Heart left ventricle (tissue), 16 donors: ENCODE data around the gene EXOSC5. TPM values are rescaled to one million over a fixed set of nuclear protein-coding genes. Genes with fewer than 3 reads are reported as not detected.
A peak's percentile ranks its signal among the peaks of the same experiment; 100 is the strongest.

ENCODE experiments used
- ATAC-seq, 4 donors: fragments of 200-7000 bp; cut with Tn5 transposase; one replicate each; pipeline ENCODE4 v1.9.1; 2020 to 2022; ENCODE audit warnings: moderate library complexity in 4 of 4, mild to moderate bottlenecking in 3 of 4, moderate number of reproducible peaks in 1 of 4
- DNase-seq, 5 donors: peaks; one replicate each; pipeline ENCODE4 v3.0.0-alpha.2; 2020
- H3K27ac ChIP-seq, 12 donors: fragments of 200-600 bp; sonication (generic) in 4 of 12; one replicate each; pipeline versions ENCODE4 v1.5.0 to v1.8.0; 2016 to 2022; ENCODE audit warnings: mild to moderate bottlenecking in 2 of 12
- H3K27me3 ChIP-seq, 9 donors: fragments of 200-600 bp; sonication (generic) in 2 of 9; one replicate each; pipeline versions ENCODE4 v1.5.1 to v1.8.0; 2016 to 2022; ENCODE audit warnings: mild to moderate bottlenecking in 3 of 9
- H3K36me3 ChIP-seq, 9 donors: fragments of 200-600 bp; sonication (generic) in 2 of 9; one replicate each; pipeline versions ENCODE4 v1.5.0 to v1.8.0; 2018 to 2022; ENCODE audit warnings: mild to moderate bottlenecking in 2 of 9
- H3K4me1 ChIP-seq, 12 donors: fragments of 200-600 bp; sonication (generic) in 4 of 12; one replicate each; pipeline versions ENCODE4 v1.5.0 to v1.8.0; 2016 to 2022; ENCODE audit warnings: mild to moderate bottlenecking in 3 of 12
- H3K4me3 ChIP-seq, 12 donors: fragments of 200-600 bp; sonication (generic) in 4 of 12; one replicate each; pipeline versions ENCODE4 v1.5.0 to v1.8.0; 2017 to 2022; ENCODE audit warnings: mild to moderate bottlenecking in 9 of 12, moderate library complexity in 4 of 12
- H3K9me3 ChIP-seq, 12 donors: fragments of 200-600 bp; sonication (generic) in 4 of 12; one replicate each; pipeline versions ENCODE4 v1.5.0 to v1.8.0; 2016 to 2022; ENCODE audit warnings: mild to moderate bottlenecking in 1 of 12
- CTCF ChIP-seq, 12 donors: fragments of 200-600 bp; sonication (generic) in 4 of 12; IDR thresholded peaks; one replicate each; pipeline versions ENCODE4 v1.5.0 to v1.8.0; 2018 to 2022; ENCODE audit warnings: antibody characterized with exemption in 12 of 12, mild to moderate bottlenecking in 5 of 12
- POLR2A ChIP-seq, 2 donors: fragments of 450-650 bp; IDR thresholded peaks; one replicate each; pipeline ENCODE4 v1.6.1; 2017; ENCODE audit warnings: antibody characterized with exemption in 2 of 2, mild to moderate bottlenecking in 2 of 2, moderate library complexity in 2 of 2
- WGBS, 4 donors: extraction: QIAGEN DNeasy Blood & Tissue Kit in 2 of 4; methylation state at CpG; one replicate each; pipeline versions ENCODE4 v1.1.5 to v1.1.7; 2013 to 2018; 5-methylcytosine and 5-hydroxymethylcytosine counted together
- intact Hi-C, 10 donors: fragments of 100-400 bp; cut with DNase I; formaldehyde crosslinking; loops; one replicate each; pipeline versions ENCODE4 v1.11.1 to v1.14.2; 2022
- polyA plus RNA-seq, 2 donors: library from polyadenylated mRNA; stranded (reverse); fragments of 200-250 nt; gene quantifications; one replicate each; pipeline ENCODE4 v1.2.3, GENCODE V29; 2013
- total RNA-seq, 9 donors: library from RNA; depleted of rRNA in 2 of 9; stranded (reverse); fragments of >200 nt in 2 of 9; fragmentation: NEBNext Ultra II Directional in 3 of 9; extraction: Animal tissue kit (Norgen Biotek cat#: 25700) in 3 of 9; gene quantifications; one replicate each; pipeline versions ENCODE4 v1.1.0 to v1.2.4, GENCODE V29; 2016 to 2023
- donor health status: ischemic (EF 13 %, LVEDD 7.1; RV severe dilation, severe dysfunction).
- donor health status: healthy with polysubstance abuse.
- donor health status: DM: no; HTN: yes; CAD: no.
- donor health status: DM: no; HTN: no; CAD: no.
- donor health status: ischemic (EF 25% LVEDD 6.9; RV normal size, moderate dysfunction).
- donor health status: ischemic (EF 25% LVEDD 5.7; RV mildly dilated, moderate dysfunction).
- donor health status: healthy.
- donor health status: DM: yes; HTN: yes; CAD: no.
- donor health status: ischemic (EF 35%, LVEDD 5.7; RV mildly dilated, moderate dysfunction).
- donor health status: nonischemic (EF 11% LVEDD 7.7; RV severe dilation, severe dysfunction).
- donor health status: DM: yes; HTN: yes; CAD: no.
- donor health status: PGD.
- donor health status: ischemic (EF 29% LVEDD 5.4; RV normal size, mild dysfunction).
- donor health status: nonischemic (EF 23%, LVEDD 6.1; RV moderate dilation, normal function).

Gene EXOSC5
- total and polyA plus RNA-seq, 11 donors = 9.6 to 40.4 (median 13.7) TPM

GRCh38 chr19:41426952-41427646, 29.9 kb upstream of the EXOSC5 start, which contains the start of gene B3GNT8:
Gene B3GNT8, minus strand, starts transcription at chr19:41427374. Its CDS starts 596 bp downstream, at chr19:41426778.
- Histone ChIP-seq H3K36me3 (peaks cover 0 to 56% (median 40%) of the 10 kb centered on the region in 9 donors), H3K9me3 (no peaks in the 10 kb centered on the region), H3K27me3 (no peaks in the 10 kb centered on the region), H3K4me3 (peak within 1 kb of the TSS; percentile 16 to 84 (median 62)), H3K4me1 (peaks cover 7 to 82% (median 52%) of the 10 kb centered on the region in 12 donors), H3K27ac (peak within 1 kb of the TSS; percentile 54 to 95 (median 92))
- TF ChIP-seq POLR2A (IDR thresholded peaks at IDR 0.05) (peak; percentile 30 to 84), CTCF (IDR thresholded peaks at IDR 0.05) (no peak)
- peak; percentile 89 to 93 (median 92) for DNase-seq
- WGBS, 4 donors = 2 to 7% (median 5%) methylated on average over 15 to 19 of the region's 19 CpGs
- peak; percentile 70 to 87 (median 85) for ATAC-seq
- intact Hi-C loops = loop anchor here in 3 of 10 donors (2.0 to 10.0 kb wide), 4 partner anchors 16 to 112 kb away; partner anchors contain the start of gene CCDC97 (in 1 of the 3)

- Histone ChIP-seq H3K9me3 (no peaks in the 10 kb centered on the region), H3K4me1 (peaks cover 7 to 84% (median 52%) of the 10 kb centered on the region in 12 donors), H3K27ac (peak overlapping the region; percentile 54 to 95 (median 92)), H3K27me3 (no peaks in the 10 kb centered on the region), H3K4me3 (peak overlapping the region; percentile 16 to 84 (median 62)), H3K36me3 (peaks cover 0 to 55% (median 34%) of the 10 kb centered on the region in 9 donors)
- WGBS, 4 donors = 58 to 68% (median 64%) methylated on average over 14 to 36 of the region's 36 CpGs
- intact Hi-C loops = loop anchor here in 3 of 10 donors (2.0 to 10.0 kb wide), 4 partner anchors 15 to 111 kb away; partner anchors contain the start of gene CCDC97 (in 1 of the 3)
- peak; percentile 4 to 28 (median 10) for ATAC-seq
- TF ChIP-seq POLR2A (IDR thresholded peaks at IDR 0.05) = no peak
- no peak for TF ChIP-seq CTCF (IDR thresholded peaks at IDR 0.05)
- DNase-seq = peak in 3 of 5 donors; percentile 30 to 68 (median 51)
Measured at GRCh38 chr19:41426116-41426841, 29.1 kb upstream of the EXOSC5 start.

- Histone ChIP-seq H3K27ac (peak overlapping the region in 8 of 12 donors; percentile 29 to 95 (median 92)), H3K4me1 (peaks cover 7 to 77% (median 48%) of the 10 kb centered on the region in 12 donors), H3K4me3 (peak overlapping the region in 6 of 12 donors; percentile 8 to 84 (median 64)), H3K27me3 (no peaks in the 10 kb centered on the region), H3K9me3 (no peaks in the 10 kb centered on the region), H3K36me3 (peaks cover 0 to 58% (median 41%) of the 10 kb centered on the region in 9 donors)
- no peak for ATAC-seq
- 81 to 88% (median 85%) methylated on average over 9 to 28 of the region's 28 CpGs for WGBS, 4 donors
- intact Hi-C loops = loop anchor here in 3 of 10 donors (2.0 to 10.0 kb wide), 4 partner anchors 15 to 111 kb away; partner anchors contain the start of gene CCDC97 (in 1 of the 3)
- TF ChIP-seq CTCF (IDR thresholded peaks at IDR 0.05) = no peak
- TF ChIP-seq POLR2A (IDR thresholded peaks at IDR 0.05) = no peak
- DNase-seq = peak in 1 of 5 donors; percentile 44
Measured at GRCh38 chr19:41425174-41426115, 28.3 kb upstream of the EXOSC5 start.
